WTC11 (cell line): Measurements from ENCODE around the gene UPP1. TPM values are rescaled to one million over a fixed set of nuclear protein-coding genes. Genes with fewer than 3 reads are reported as not detected.

Source experiments
- ATAC-seq: fragments of 200-7000 bp; cut with Tn5 transposase; 2 replicates; pipeline ENCODE4 v1.10.0; 2021; ENCODE audit warnings: mild to moderate bottlenecking, moderate library complexity
- CTCF ChIA-PET: fragments of 300-600 bp; sonication (Branson Sonifier 250); formaldehyde crosslinking; loops from one replicate; lab custom pipeline; 2021; ENCODE audit warnings: antibody characterized with exemption; lab: Charles Lee
- POLR2A ChIA-PET: fragments of 350-600 bp; sonication (Branson Sonifier 250); formaldehyde crosslinking; loops from one replicate; lab custom pipeline; 2021; ENCODE audit warnings: antibody characterized with exemption; lab: Charles Lee
- DNase-seq: peaks from one replicate; pipeline ENCODE4 v3.0.0; 2021; ENCODE audit warnings: low spot score
- H3K27ac Mint-ChIP-seq: 2 replicates; pipeline ENCODE4 v1.8.0; 2021; ENCODE audit warnings: mixed read lengths
- H3K27me3 Mint-ChIP-seq: 2 replicates; pipeline ENCODE4 v1.8.0; 2021; ENCODE audit warnings: low read depth, mild to moderate bottlenecking, moderate library complexity, mixed read lengths
- H3K36me3 Mint-ChIP-seq: 2 replicates; pipeline ENCODE4 v1.8.0; 2021; ENCODE audit warnings: mixed read lengths
- H3K4me1 Mint-ChIP-seq: 2 replicates; pipeline ENCODE4 v1.8.0; 2022; ENCODE audit warnings: mixed read lengths
- H3K4me3 Mint-ChIP-seq: 2 replicates; pipeline ENCODE4 v1.8.0; 2021; ENCODE audit warnings: mild to moderate bottlenecking, moderate library complexity, mixed read lengths
- H3K9me3 Mint-ChIP-seq: 2 replicates; pipeline ENCODE4 v1.8.0; 2021; ENCODE audit warnings: mixed read lengths
- EMX1 ChIP-seq: fragments of 250-450 bp; sonication (Bioruptor Pico); IDR thresholded peaks from 2 replicates; pipeline ENCODE4 v1.8.0; 2021; ENCODE audit warnings: mild to moderate bottlenecking
- ETV6 ChIP-seq: sonication (generic); formaldehyde crosslinking; IDR thresholded peaks from 2 replicates; pipeline ENCODE4 v1.8.1; 2022; ENCODE audit warnings: mild to moderate bottlenecking, missing genetic modification reagents
- GABPB1 ChIP-seq: sonication (generic); formaldehyde crosslinking; IDR thresholded peaks from 2 replicates; pipeline ENCODE4 v1.8.1; 2023; ENCODE audit warnings: mild to moderate bottlenecking, missing genetic modification reagents
- IRF2 ChIP-seq: sonication (generic); formaldehyde crosslinking; IDR thresholded peaks from 2 replicates; pipeline ENCODE4 v1.8.0; 2022; ENCODE audit warnings: low read depth, missing genetic modification reagents, borderline replicate concordance
- MXD4 ChIP-seq: fragments of 250-450 bp; sonication (Bioruptor Pico); IDR thresholded peaks from 2 replicates; pipeline ENCODE4 v1.8.0; 2021; ENCODE audit warnings: mild to moderate bottlenecking, moderate library complexity, borderline replicate concordance
- MYBL2 ChIP-seq: sonication (generic); formaldehyde crosslinking; IDR thresholded peaks from 2 replicates; pipeline ENCODE4 v1.8.1; 2023; ENCODE audit warnings: mild to moderate bottlenecking, moderate library complexity, missing genetic modification reagents
- NR1H2 ChIP-seq: sonication (generic); formaldehyde crosslinking; IDR thresholded peaks from 2 replicates; pipeline ENCODE4 v1.9.0; 2021; ENCODE audit warnings: mild to moderate bottlenecking, moderate library complexity, missing genetic modification reagents
- OVOL2 ChIP-seq: fragments of 250-450 bp; sonication (Bioruptor Pico); IDR thresholded peaks from 2 replicates; pipeline ENCODE4 v1.9.0; 2021; ENCODE audit warnings: mild to moderate bottlenecking, borderline replicate concordance
- PRRX2 ChIP-seq: fragments of 250-450 bp; sonication (Bioruptor Pico); IDR thresholded peaks from 2 replicates; pipeline ENCODE4 v1.8.0; 2021; ENCODE audit warnings: mild to moderate bottlenecking
- SMAD3 ChIP-seq: sonication (generic); formaldehyde crosslinking; IDR thresholded peaks from 2 replicates; pipeline ENCODE4 v1.8.0; 2022; ENCODE audit warnings: missing genetic modification reagents, mild to moderate bottlenecking, borderline replicate concordance
- SMAD4 ChIP-seq: sonication (generic); formaldehyde crosslinking; IDR thresholded peaks from 2 replicates; pipeline ENCODE4 v1.8.0; 2022; ENCODE audit warnings: mild to moderate bottlenecking, missing genetic modification reagents
- TCF7 ChIP-seq: sonication (generic); formaldehyde crosslinking; IDR thresholded peaks from 2 replicates; pipeline ENCODE4 v1.8.0; 2022; ENCODE audit warnings: mild to moderate bottlenecking, low read depth, missing genetic modification reagents, moderate library complexity
- ZBTB21 ChIP-seq: sonication (generic); formaldehyde crosslinking; IDR thresholded peaks from 2 replicates; pipeline ENCODE4 v1.8.1; 2023; ENCODE audit warnings: mild to moderate bottlenecking, missing genetic modification reagents, borderline replicate concordance
- ZNF121 ChIP-seq: sonication (generic); formaldehyde crosslinking; IDR thresholded peaks from 2 replicates; pipeline ENCODE4 v1.8.0; 2023; ENCODE audit warnings: missing genetic modification reagents
- ZNF416 ChIP-seq: fragments of 250-450 bp; sonication (Bioruptor Pico); IDR thresholded peaks from 2 replicates; pipeline ENCODE4 v1.9.0; 2021; ENCODE audit warnings: mild to moderate bottlenecking, inconsistent platforms
- total RNA-seq: library from RNA; stranded (reverse); gene quantifications from 3 replicates; pipeline ENCODE4 v1.2.3, GENCODE V29; 2021
- TF ChIP-seq, protein P1 (sequence below): fragments of 250-450 bp; sonication (Bioruptor Pico); IDR thresholded peaks from 2 replicates; pipeline ENCODE4 v1.8.0; 2021; ENCODE audit warnings: mild to moderate bottlenecking
- TF ChIP-seq, protein P2 (sequence below): sonication (generic); formaldehyde crosslinking; IDR thresholded peaks from 2 replicates; pipeline ENCODE4 v1.8.1; 2023; ENCODE audit warnings: mild to moderate bottlenecking, moderate library complexity, missing genetic modification reagents
- TF ChIP-seq, protein P3 (sequence below): sonication (generic); formaldehyde crosslinking; IDR thresholded peaks from 2 replicates; pipeline ENCODE4 v1.8.0; 2022; ENCODE audit warnings: mild to moderate bottlenecking, missing genetic modification reagents
- TF ChIP-seq, protein P4 (sequence below): fragments of 250-450 bp; sonication (Bioruptor Pico); conservative IDR thresholded peaks from 2 replicates; pipeline ENCODE4 v1.9.0; 2021; ENCODE audit warnings: mild to moderate bottlenecking
- TF ChIP-seq, protein P5 (sequence below): sonication (generic); formaldehyde crosslinking; IDR thresholded peaks from 2 replicates; pipeline ENCODE4 v1.8.0; 2022; ENCODE audit warnings: mild to moderate bottlenecking, missing genetic modification reagents
- TF ChIP-seq, protein P6 (sequence below): fragments of 250-450 bp; sonication (Bioruptor Pico); IDR thresholded peaks from 2 replicates; pipeline ENCODE4 v1.9.0; 2021; ENCODE audit warnings: moderate library complexity, mild to moderate bottlenecking, inconsistent platforms, borderline replicate concordance

The UPP1 gene
- total RNA-seq, 1 experiment from 2014 or later = 55.6 TPM

DNA sequence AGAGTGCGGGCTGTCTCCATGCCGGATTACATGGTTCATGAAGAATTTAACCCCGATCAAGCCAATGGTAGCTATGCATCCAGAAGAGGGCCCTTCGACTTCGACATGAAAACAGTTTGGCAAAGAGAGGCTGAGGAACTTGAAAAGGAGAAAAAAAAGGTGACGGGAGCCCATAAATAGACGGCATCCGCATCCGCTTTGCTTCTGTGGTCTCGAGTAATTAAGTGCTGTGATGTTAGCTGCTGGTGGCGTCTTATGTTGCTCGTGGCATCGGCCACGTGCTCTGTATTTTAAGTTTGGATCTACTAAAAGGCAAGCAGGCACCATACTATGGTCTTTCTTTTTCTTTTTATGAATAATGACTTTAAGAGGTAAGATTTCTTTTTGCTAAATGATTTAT is 42.6 kb upstream of the UPP1 start (continued):
- no peak for TF ChIP-seq EMX1 (CRISPR knock-in tag)
- TF ChIP-seq, protein P1, sequence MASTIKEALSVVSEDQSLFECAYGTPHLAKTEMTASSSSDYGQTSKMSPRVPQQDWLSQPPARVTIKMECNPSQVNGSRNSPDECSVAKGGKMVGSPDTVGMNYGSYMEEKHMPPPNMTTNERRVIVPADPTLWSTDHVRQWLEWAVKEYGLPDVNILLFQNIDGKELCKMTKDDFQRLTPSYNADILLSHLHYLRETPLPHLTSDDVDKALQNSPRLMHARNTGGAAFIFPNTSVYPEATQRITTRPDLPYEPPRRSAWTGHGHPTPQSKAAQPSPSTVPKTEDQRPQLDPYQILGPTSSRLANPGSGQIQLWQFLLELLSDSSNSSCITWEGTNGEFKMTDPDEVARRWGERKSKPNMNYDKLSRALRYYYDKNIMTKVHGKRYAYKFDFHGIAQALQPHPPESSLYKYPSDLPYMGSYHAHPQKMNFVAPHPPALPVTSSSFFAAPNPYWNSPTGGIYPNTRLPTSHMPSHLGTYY (CRISPR knock-in tag) = no peak

DNA sequence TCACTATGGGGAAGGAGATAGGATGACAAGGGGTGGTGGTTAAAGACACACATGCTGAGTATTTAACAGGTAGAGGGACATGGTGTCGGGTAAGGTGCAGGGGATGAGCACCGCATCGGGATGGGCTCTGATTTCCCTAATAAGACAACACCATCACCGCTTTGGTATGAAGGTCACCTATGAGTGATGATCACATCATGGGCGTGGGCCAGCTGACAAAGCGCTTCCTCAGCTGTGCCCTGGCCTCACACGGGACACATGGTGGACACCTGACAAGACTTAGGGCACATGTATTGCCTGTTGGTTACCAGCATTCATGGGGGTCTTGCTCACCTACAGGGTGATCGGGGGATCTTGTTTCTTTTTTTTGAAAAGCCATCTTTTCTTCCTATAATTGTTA is 41.0 kb upstream of the UPP1 start:
- peaks cover 5% of the 10 kb centered on the region; the same call in 1 of the 2 replicates for H3K27me3 Mint-ChIP-seq
- no peak overlapping the region for H3K27ac Mint-ChIP-seq
- no peak overlapping the region for H3K4me3 Mint-ChIP-seq
- POLR2A ChIA-PET = no interaction called here
- no peaks in the 10 kb centered on the region for H3K9me3 Mint-ChIP-seq
- CTCF ChIA-PET = no interaction called here
- ATAC-seq = no peak
- TF ChIP-seq PRRX2 (CRISPR knock-in tag) (no peak), ZNF121 (CRISPR knock-in tag) (no peak), GABPB1 (no peak), ZBTB21 (CRISPR knock-in tag) (no peak), ZNF416 (CRISPR knock-in tag) (no peak), OVOL2 (CRISPR knock-in tag) (no peak), NR1H2 (CRISPR knock-in tag) (no peak), ETV6 (no peak), MYBL2 (CRISPR knock-in tag) (no peak), SMAD4 (CRISPR knock-in tag) (no peak), TCF7 (no peak), SMAD3 (CRISPR knock-in tag) (no peak), MXD4 (no peak), IRF2 (CRISPR knock-in tag) (no peak), EMX1 (CRISPR knock-in tag) (no peak)
- TF ChIP-seq, protein P2, sequence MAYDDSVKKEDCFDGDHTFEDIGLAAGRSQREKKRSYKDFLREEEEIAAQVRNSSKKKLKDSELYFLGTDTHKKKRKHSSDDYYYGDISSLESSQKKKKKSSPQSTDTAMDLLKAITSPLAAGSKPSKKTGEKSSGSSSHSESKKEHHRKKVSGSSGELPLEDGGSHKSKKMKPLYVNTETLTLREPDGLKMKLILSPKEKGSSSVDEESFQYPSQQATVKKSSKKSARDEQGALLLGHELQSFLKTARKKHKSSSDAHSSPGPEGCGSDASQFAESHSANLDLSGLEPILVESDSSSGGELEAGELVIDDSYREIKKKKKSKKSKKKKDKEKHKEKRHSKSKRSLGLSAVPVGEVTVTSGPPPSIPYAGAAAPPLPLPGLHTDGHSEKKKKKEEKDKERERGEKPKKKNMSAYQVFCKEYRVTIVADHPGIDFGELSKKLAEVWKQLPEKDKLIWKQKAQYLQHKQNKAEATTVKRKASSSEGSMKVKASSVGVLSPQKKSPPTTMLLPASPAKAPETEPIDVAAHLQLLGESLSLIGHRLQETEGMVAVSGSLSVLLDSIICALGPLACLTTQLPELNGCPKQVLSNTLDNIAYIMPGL = no peak
- TF ChIP-seq, protein P3, sequence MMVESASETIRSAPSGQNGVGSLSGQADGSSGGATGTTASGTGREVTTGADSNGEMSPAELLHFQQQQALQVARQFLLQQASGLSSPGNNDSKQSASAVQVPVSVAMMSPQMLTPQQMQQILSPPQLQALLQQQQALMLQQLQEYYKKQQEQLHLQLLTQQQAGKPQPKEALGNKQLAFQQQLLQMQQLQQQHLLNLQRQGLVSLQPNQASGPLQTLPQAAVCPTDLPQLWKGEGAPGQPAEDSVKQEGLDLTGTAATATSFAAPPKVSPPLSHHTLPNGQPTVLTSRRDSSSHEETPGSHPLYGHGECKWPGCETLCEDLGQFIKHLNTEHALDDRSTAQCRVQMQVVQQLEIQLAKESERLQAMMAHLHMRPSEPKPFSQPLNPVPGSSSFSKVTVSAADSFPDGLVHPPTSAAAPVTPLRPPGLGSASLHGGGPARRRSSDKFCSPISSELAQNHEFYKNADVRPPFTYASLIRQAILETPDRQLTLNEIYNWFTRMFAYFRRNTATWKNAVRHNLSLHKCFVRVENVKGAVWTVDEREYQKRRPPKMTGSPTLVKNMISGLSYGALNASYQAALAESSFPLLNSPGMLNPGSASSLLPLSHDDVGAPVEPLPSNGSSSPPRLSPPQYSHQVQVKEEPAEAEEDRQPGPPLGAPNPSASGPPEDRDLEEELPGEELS (CRISPR knock-in tag) = no peak
- TF ChIP-seq, protein P4, sequence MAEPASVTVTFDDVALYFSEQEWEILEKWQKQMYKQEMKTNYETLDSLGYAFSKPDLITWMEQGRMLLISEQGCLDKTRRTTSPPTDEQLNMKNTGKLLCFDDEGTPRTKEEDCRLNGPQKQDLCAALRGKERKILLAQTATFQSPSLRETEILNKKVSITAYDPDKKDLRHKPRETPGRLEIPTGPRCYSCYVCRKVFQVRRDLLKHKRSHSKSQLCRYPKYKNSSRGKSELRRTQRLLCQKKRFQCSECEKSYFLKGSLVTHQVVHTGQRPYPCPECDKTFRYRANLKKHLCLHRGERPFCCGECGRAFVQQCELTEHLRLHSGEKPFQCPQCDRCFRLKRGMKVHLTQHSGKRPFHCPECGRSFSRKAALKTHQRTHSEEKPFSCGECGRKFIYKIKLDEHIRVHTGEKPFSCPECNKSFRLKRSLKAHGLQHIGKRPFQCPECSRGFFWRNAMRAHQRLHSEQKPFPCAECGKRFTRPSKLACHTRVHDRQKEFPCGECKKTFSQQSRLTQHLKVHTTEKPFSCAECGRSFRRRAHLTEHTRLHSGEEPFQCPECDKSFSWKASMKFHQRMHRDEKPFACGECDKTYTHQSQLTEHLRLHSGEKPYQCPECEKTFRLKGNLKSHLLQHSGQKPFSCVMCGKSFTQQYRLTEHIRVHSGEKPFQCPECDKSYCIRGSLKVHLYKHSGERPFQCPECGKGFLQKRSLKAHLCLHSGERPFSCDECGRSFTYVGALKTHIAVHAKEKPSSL = no peak
- TF ChIP-seq, protein P5, sequence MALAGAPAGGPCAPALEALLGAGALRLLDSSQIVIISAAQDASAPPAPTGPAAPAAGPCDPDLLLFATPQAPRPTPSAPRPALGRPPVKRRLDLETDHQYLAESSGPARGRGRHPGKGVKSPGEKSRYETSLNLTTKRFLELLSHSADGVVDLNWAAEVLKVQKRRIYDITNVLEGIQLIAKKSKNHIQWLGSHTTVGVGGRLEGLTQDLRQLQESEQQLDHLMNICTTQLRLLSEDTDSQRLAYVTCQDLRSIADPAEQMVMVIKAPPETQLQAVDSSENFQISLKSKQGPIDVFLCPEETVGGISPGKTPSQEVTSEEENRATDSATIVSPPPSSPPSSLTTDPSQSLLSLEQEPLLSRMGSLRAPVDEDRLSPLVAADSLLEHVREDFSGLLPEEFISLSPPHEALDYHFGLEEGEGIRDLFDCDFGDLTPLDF = no peak
- TF ChIP-seq, protein P6, sequence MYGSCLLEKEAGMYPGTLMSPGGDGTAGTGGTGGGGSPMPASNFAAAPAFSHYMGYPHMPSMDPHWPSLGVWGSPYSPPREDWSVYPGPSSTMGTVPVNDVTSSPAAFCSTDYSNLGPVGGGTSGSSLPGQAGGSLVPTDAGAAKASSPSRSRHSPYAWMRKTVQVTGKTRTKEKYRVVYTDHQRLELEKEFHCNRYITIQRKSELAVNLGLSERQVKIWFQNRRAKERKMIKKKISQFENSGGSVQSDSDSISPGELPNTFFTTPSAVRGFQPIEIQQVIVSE (CRISPR knock-in tag) = no peak
- no peaks in the 10 kb centered on the region for H3K36me3 Mint-ChIP-seq
- peaks cover 21% of the 10 kb centered on the region for H3K4me1 Mint-ChIP-seq
- DNase-seq = no peak
